Neural cell (in vitro differentiated cells): Measurements from ENCODE around the gene SMIM31. TPM values are rescaled to one million over a fixed set of nuclear protein-coding genes. Genes with fewer than 3 reads are reported as not detected.

ENCODE experiments used
- H2AFZ ChIP-seq: fragments of 200-600, 300-800 bp; sonication (generic), shearing (Covaris generic); 2 replicates; pipeline ENCODE4 v1.6.0; 2014; ENCODE audit warnings: low read depth, mild to moderate bottlenecking, antibody characterized with exemption, low read length, moderate library complexity
- H3F3A ChIP-seq: fragments of 200-600 bp; shearing (Covaris generic); 2 replicates; pipeline ENCODE4 v1.6.1; 2016; ENCODE audit warnings: mild to moderate bottlenecking, moderate library complexity, mixed read lengths, antibody characterized with exemption, low read length; ENCODE audit not compliant: insufficient read depth, poor library complexity, severe bottlenecking
- H3K27ac ChIP-seq: fragments of 200-600, 300-800 bp; sonication (generic), shearing (Covaris generic); 2 replicates; pipeline ENCODE4 v1.5.1; 2014; ENCODE audit warnings: mild to moderate bottlenecking, low read length, moderate library complexity
- H3K27me3 ChIP-seq: fragments of 300-800, 200-600 bp; sonication (generic), shearing (Covaris generic); 2 replicates; pipeline ENCODE4 v1.6.0; 2014; ENCODE audit warnings: mild to moderate bottlenecking, low read depth, low read length, moderate library complexity; ENCODE audit not compliant: insufficient read depth
- H3K36me3 ChIP-seq: fragments of 300-800, 200-600 bp; sonication (generic), shearing (Covaris generic); 2 replicates; pipeline ENCODE4 v1.5.1; 2014; ENCODE audit warnings: mild to moderate bottlenecking, antibody characterized with exemption, low read length, moderate library complexity; ENCODE audit not compliant: insufficient read depth
- H3K4me2 ChIP-seq: fragments of 300-800, 200-600 bp; sonication (generic), shearing (Covaris generic); 2 replicates; pipeline ENCODE4 v1.6.0; 2014; ENCODE audit warnings: mild to moderate bottlenecking, low read length
- H3K4me3 ChIP-seq: fragments of 300-800, 200-600 bp; sonication (generic), shearing (Covaris generic); 2 replicates; pipeline ENCODE4 v1.5.1; 2014; ENCODE audit warnings: mild to moderate bottlenecking, low read length, moderate library complexity
- H3K79me2 ChIP-seq: fragments of 200-600 bp; shearing (Covaris generic); replicated peaks from 2 replicates; pipeline ENCODE4 v1.6.0; 2014; ENCODE audit warnings: mild to moderate bottlenecking, low read length, moderate library complexity; ENCODE audit not compliant: insufficient read depth
- H3K9ac ChIP-seq: fragments of 300-800, 200-600 bp; sonication (generic), shearing (Covaris generic); 2 replicates; pipeline ENCODE4 v1.6.1; 2016; ENCODE audit warnings: mild to moderate bottlenecking, low read length, mixed read lengths
- H3K9me2 ChIP-seq: fragments of 200-600 bp; shearing (Covaris generic); 2 replicates; pipeline ENCODE4 v1.6.1; 2016; ENCODE audit warnings: mild to moderate bottlenecking, low read length, mixed read lengths; ENCODE audit not compliant: insufficient read depth
- H3K9me3 ChIP-seq: fragments of 200-600, 300-800 bp; sonication (generic), shearing (Covaris generic); 2 replicates; pipeline ENCODE4 v1.6.1; 2016; ENCODE audit warnings: mild to moderate bottlenecking, mixed run types, low read length, moderate library complexity, mixed read lengths
- H4K20me1 ChIP-seq: fragments of 200-600 bp; shearing (Covaris generic); 2 replicates; pipeline ENCODE4 v1.6.1; 2016; ENCODE audit warnings: mild to moderate bottlenecking, mixed run types; ENCODE audit not compliant: insufficient read depth
- CTCF ChIP-seq: fragments of 450-650 bp; IDR thresholded peaks from 2 replicates; pipeline ENCODE4 v1.5.1; 2014; ENCODE audit warnings: antibody characterized with exemption, mild to moderate bottlenecking, moderate library complexity; ENCODE audit not compliant: poor library complexity, severe bottlenecking
- EP300 ChIP-seq: fragments of 450-650 bp; conservative IDR thresholded peaks from 2 replicates; pipeline ENCODE4 v1.6.1; 2014; ENCODE audit warnings: antibody characterized with exemption, mild to moderate bottlenecking, moderate library complexity; ENCODE audit not compliant: poor library complexity, severe bottlenecking
- EZH2 ChIP-seq: fragments of 200-600, 300-800 bp; shearing (Covaris generic), sonication (generic); IDR thresholded peaks from 2 replicates; pipeline ENCODE4 v1.6.1; 2014; ENCODE audit warnings: antibody characterized with exemption, low read length, borderline replicate concordance, mild to moderate bottlenecking; ENCODE audit not compliant: insufficient read depth, poor library complexity, severe bottlenecking
- MXI1 ChIP-seq: fragments of 450-650 bp; conservative IDR thresholded peaks from 2 replicates; pipeline ENCODE4 v1.6.1; 2014; ENCODE audit warnings: antibody characterized with exemption, mild to moderate bottlenecking; ENCODE audit not compliant: poor library complexity, severe bottlenecking
- POLR2AphosphoS5 ChIP-seq: IDR thresholded peaks from 2 replicates; pipeline ENCODE4 v1.6.1; 2012
- RAD21 ChIP-seq: fragments of 450-650 bp; conservative IDR thresholded peaks from 2 replicates; pipeline ENCODE4 v1.6.1; 2014; ENCODE audit warnings: antibody characterized with exemption, mild to moderate bottlenecking, moderate library complexity
- REST ChIP-seq: IDR thresholded peaks from 2 replicates; pipeline ENCODE4 v1.6.1; 2012; ENCODE audit warnings: borderline replicate concordance
- SMC3 ChIP-seq: fragments of 450-650 bp; conservative IDR thresholded peaks from 2 replicates; pipeline ENCODE4 v1.6.1; 2014; ENCODE audit warnings: antibody characterized with exemption, mild to moderate bottlenecking, moderate library complexity; ENCODE audit not compliant: poor library complexity
- TAF1 ChIP-seq: IDR thresholded peaks from 2 replicates; pipeline ENCODE4 v1.6.1; 2012; ENCODE audit warnings: low read depth
- polyA plus RNA-seq: library from polyadenylated mRNA; depleted of rRNA; stranded (reverse); fragments of >200 nt; gene quantifications from 2 replicates; pipeline ENCODE4 v1.2.3, GENCODE V29; 2014

SMIM31 gene
- polyA plus RNA-seq, 1 donor from 2014 or later, result not detected

- Histone ChIP-seq H3K9ac (no peak overlapping the region), H3K79me2 (no peaks in the 10 kb centered on the region), H3F3A (no peaks in the 10 kb centered on the region), H3K9me2 (no peaks in the 10 kb centered on the region), H4K20me1 (no peaks in the 10 kb centered on the region), H3K4me3 (no peak overlapping the region), H2AFZ (no peak overlapping the region), H3K4me2 (no peak overlapping the region), H3K27me3 (no peaks in the 10 kb centered on the region), H3K9me3 (no peaks in the 10 kb centered on the region), H3K36me3 (no peaks in the 10 kb centered on the region), H3K27ac (no peak overlapping the region)
- TF ChIP-seq SMC3 (no peak), POLR2AphosphoS5 (no peak), RAD21 (no peak), TAF1 (no peak), MXI1 (no peak), EZH2 (no peak), REST (no peak), CTCF (no peak), EP300 (no peak)
Observed at GRCh38 chr4:164828955-164829354, 75.0 kb downstream of the SMIM31 start.

GRCh38 chr4:164846566-164846965, 92.6 kb downstream of the SMIM31 start:
- Histone ChIP-seq H3K27me3 (no peaks in the 10 kb centered on the region), H3K36me3 (no peaks in the 10 kb centered on the region), H3K9me2 (no peaks in the 10 kb centered on the region), H2AFZ (no peak overlapping the region), H3K9me3 (no peaks in the 10 kb centered on the region), H3K79me2 (no peaks in the 10 kb centered on the region), H3K4me2 (no peak overlapping the region), H3K9ac (no peak overlapping the region), H4K20me1 (no peaks in the 10 kb centered on the region), H3F3A (no peaks in the 10 kb centered on the region), H3K27ac (no peak overlapping the region), H3K4me3 (no peak overlapping the region)
- TF ChIP-seq CTCF (no peak), EP300 (no peak), POLR2AphosphoS5 (no peak), MXI1 (no peak), EZH2 (no peak), REST (no peak), TAF1 (no peak), SMC3 (no peak)
